Fibroblast of skin of scalp (primary cell): ENCODE measurements around the gene CDCA4.
"Not testable (repeated sequence)": the region's sequence is repeated elsewhere in the genome, so short reads cannot be mapped to it uniquely, and the experiment has no call there.

Experiments used
- DNase-seq: peaks from one replicate; pipeline ENCODE4 v3.0.0-alpha.2; 2013

The CDCA4 gene

GRCh38 chr14:105058521-105059034, 37.7 kb upstream of the CDCA4 start:
- no peak for DNase-seq

DNA sequence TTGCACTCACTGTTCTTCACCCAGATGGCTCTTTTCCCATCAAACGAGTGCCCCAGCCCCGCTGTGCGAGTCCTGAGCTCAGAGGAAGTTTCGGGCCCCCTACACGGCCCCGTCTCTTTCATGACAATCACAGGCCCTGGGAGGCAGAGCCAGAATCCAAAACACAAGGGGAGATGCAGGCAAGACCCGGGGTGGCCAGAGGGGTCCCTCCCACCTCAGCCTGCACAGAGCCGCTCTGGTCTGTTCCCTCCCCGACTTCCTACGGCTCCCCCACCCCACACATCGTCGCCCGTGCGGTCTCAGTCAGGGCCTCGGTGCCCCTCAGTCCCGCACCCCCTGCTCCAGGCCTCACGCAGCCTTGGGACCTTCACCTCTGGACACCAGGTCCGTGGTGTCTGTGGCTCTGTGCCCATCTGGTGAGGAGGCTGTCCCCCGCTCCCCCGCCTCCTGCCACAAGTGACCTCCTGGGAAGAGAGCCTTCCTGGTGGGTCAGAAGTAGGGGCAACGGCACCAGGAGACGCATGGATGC, 35.5 kb upstream of the CDCA4 start:
- DNase-seq: no peak

DNA sequence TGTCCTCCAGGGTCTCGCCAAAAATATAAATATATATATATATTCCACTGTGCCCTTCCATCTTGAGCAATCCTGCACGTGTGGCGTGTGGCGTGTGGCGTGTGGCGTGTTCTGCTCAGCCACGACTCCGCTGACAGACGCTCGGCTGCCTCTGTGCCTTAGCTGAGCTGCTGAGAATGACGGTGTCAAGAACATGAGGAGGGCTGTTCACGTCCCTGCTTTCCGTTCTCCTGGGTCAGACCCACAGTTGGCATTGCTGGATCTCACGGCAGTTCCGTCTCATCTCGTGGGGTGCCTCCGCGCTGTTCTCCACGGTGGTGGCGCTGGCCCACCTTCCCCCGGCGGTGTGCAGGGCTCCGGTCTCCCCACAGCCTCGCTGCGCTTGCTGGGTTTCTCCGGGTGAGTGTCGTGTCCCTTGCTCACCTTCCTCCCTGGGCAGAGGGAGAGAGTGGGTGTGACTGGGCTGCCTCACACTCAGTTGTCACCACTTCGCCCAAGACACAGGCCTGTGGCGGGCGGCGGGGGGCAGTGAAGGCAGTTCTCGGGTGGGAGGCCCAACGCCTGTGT, 34.9 kb upstream of the CDCA4 start:
- no peak for DNase-seq

GRCh38 chr14:105055334-105055733, 34.5 kb upstream of the CDCA4 start:
- DNase-seq: no peak

GRCh38 chr14:105053996-105054395, 33.1 kb upstream of the CDCA4 start:
- no peak for DNase-seq

- no peak for DNase-seq
These were observed 32.5 kb upstream of the CDCA4 start for GRCh38 chr14:105053421-105053820.

- DNase-seq: no peak
These were observed 31.2 kb upstream of the CDCA4 start for GRCh38 chr14:105052110-105052458.

GRCh38 chr14:105051182-105052109, 30.6 kb upstream of the CDCA4 start:
- DNase-seq: no peak

DNA sequence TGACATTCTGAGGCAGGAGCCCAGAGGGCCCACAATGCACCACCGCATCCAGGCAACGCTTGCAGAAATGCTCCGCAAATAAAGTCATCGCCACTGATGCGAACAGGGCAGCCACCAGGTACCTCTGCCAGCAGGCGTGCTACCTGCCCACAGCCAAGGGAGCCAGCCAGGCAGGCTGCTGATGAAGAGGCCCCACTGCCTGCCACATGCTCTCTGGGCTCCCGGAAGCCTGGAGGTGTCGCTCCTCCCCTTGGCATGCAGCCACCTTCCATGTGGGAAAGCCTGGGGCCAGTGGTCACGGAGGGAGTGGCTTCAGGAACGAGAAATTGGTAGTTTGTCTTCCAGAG, 29.6 kb upstream of the CDCA4 start:
- DNase-seq: peak; percentile 55

DNA sequence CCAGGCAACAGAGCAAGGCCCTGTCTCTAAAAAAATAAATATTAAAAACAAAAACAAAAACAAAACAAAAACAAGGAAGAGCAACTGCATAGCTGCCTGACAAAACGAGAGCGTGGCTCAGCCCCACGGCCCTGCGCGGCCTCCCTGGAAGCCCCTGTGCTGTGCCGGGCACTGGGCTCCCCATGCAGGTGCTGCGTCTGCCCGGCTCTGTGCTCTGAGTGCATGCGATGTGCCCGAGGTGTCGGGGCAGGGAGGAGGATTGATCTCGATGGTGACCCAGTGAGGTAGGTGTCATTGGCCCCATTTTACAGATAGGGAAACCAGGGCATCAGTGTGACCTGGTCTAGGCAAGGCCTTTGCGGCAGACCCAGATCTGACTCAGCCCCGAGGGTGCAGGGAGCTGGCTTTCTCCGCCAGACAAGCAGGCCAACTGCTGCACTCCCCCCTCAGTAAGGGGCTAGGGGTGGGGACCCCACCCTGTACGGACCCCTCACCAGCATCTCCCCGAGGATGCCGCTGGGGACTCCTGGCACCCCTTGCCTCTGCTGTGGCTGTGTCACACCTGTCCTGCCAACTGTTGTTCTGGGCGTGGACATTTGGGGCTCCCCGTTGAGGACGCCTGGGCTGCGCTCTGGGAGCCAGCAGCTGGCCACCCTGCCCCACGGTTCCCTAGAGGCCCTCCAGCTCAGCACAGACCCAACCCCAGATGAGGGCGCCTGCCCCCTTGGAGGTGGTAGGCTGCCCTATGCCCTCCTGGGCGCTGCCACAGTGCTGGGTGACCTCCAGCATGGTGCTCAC, 29.1 kb upstream of the CDCA4 start:
- DNase-seq: no peak

- DNase-seq: no peak
These were observed 26.6 kb upstream of the CDCA4 start for GRCh38 chr14:105047283-105048016.

DNA sequence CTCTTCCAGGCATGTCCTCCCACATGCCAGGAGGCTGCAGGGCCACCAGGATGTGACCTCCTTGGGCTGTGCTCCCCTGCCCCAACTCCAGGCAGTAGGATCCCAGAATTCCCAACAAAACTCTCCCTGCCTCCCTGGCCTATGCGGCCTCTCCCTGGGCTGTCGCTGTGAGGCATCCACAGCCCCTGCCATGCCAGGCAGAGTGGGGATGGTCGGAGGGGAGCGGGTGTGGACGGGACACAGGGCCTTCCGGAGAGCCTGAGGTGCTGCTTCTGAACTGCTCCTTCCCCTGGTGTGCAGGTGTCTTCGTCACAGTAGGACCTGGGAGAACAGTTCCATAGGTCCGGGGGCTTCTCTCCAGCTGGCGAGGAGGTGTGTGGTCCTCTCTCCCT, 26.0 kb upstream of the CDCA4 start:
- no peak for DNase-seq

- DNase-seq: peak; percentile 81
These were observed 24.9 kb upstream of the CDCA4 start for GRCh38 chr14:105045710-105046326.

- DNase-seq: no peak
These were observed 22.8 kb upstream of the CDCA4 start for GRCh38 chr14:105043641-105044040.

DNA sequence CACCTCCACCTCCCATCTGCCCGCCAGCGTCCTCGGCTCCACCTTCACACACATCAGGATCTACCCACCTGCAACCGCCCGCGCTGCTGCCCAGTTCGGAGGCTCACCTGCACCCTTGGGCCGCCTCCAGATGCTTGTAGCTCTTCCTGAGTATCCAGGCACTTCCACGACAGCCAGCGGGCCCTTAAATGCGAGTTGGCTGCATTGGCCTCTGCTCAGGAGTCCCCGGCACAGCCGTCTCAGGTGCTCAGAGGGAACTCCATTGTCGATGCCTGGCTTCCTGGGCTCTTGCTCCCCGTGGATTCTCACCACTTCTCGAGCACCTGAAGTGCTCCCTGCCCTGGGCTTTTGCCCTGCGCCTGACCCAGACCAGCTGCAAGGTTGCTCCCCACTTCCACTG, 21.9 kb upstream of the CDCA4 start:
- DNase-seq: no peak

DNA sequence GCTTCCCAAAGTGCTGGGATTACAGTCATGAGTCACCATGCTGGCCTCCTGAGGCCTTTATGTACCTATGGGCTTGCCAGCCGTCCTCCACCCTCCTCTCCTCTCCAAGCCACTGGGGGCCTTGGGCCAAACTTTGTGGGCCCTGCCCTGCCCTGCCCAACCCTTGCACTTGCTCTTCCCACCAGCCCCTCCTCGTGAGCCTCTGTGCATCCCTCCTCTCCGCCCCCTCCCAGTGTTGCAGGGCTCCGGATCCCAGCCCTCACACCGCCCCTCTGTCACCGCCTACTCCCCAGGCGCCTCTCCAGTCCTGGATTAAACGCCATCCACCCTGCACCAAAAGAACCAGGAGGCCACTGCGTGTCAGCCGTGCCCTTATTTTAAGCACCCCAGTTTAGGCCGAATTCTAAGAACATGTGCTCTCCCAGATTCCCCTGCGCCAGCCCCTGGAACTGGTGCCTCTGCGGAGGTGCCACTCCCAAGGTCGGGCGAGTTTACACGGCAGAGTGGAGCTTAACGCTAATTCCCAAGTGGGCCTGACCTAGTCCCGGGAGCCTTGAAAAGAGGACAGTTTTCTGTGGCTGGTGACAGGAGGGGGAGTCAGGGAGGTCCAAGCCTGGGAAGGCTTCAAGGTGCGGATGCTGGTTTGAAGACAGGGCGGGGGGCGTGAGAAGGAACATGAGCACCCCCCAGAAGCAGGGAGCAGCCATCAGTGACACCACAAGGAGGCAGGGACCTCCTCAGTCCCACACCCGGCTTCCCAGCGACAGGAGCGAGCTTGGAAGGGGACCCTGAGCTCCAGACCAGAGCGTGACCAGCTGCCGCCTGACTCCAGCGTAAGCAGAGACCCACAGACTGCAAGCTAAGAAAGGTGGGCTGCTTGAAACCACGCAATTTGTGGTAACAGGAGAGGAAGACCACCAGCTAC, 21.2 kb upstream of the CDCA4 start:
- DNase-seq: no peak

DNA sequence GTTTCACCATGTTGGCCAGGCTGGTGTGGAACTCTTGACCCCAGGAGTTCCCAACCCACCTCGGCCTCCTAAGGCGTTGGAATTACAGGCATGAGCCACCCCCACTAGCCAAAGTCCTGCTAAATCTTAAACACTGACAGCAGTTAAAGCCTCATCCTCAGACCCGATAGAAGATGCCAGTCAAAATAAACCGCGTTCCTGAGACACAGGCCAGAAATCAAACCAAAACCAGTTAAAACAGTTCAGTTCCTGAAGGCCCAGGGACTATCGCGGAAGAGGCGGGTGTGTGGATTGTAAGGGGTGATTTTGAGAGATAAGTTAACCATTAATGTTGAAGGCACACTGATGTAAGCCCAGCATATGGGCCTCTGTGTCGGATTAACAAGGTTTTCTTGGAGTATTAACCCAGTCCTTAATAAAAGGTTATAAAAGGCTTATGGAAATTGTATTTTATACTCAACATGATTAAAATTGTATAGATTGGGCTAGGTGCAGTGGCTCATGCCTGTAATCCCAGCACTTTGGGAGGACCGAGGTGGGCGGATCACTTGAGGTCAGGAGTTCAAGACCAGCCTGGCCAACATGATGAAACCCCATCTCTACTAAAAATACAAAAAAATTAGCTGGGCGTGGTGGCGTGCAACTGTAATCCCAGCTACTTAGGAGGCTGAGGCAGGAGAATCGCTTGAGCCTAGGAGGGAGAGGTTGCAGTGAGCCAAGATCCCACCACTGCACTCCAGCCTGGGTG, 18.7 kb upstream of the CDCA4 start:
- no peak for DNase-seq

- not testable (repeated sequence) for DNase-seq
These were observed 14.7 kb upstream of the CDCA4 start for GRCh38 chr14:105035616-105036015.

DNA sequence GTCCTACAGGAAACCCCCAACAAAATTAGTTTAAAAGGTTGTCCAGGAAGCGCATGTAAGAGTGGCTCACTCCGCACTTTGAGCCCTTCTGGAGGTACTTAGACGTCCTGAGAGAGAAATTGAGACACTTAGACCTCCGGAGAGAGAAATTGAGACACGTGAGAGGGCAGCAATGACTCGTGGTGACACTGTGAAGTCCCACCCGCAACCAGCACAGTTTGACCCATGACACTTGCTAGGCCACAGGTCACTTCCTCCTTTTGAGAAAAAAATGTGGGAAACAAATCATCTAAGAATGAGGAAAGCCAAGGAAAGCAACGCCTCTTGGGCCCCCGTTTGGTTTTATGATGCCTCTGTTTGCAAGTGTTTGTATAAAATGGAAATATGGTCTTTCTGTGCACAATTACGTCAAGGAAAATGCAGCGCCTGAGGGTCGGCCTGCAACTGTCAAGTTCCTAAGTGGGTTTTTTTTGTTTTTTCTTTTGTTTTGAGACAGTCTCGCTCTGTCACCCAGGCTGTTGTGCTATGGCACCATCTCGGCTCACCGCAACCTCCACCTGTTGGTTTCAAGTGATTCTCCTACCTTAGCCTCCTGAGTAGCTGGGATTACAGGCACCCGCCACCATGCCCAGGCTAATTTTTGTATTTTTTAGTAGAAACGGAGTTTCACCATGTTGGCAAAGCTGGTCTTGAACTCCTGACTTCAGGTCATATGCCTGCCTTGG, 13.6 kb upstream of the CDCA4 start:
- DNase-seq: no peak
